NCI-H2196 treated with DMSO at 0.1 percent for 48 hours (cell line): ENCODE results near the gene SEC31A.
A peak's percentile ranks its signal among the peaks of the same experiment; 100 is the strongest.

Source experiments
- DNase-seq: peaks from one replicate; lab custom pipeline; 2025; ENCODE audit not compliant: unreplicated experiment; lab: John Stamatoyannopoulos, UW

The SEC31A gene

DNA sequence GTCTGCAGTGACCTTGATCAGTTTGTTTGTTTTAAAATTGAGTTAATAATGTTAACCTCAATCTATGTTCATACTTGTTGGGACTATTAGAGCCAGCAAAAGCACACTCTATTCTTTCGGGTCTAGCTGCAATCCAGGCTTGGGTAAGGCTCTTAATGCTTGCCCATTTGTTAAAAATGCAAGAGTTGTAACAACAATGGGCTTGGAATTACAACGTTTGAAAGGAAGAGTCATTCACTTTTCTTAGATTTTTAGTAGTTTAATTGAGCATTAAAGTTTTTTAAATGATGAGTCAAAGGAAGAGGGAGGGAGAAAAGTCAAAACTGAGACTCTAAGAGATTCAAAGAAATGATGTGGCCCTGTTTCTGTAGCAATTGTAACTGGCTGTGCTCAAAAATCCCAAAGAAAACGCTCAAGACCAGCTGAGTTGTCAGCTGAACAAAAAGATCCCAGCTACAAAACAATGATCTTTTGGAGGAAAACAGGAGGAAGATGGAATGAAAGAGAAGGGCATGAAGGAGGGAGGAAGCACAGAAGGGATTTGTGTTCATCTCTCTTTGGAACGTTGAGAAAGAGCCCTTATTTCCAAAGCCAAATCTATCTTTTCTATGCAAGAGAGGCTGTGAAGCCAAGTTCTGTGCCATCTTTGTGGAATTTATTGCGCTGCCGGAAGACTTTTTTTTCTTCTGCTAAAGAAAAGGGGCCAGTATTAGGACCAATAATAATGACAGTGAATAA, 97.9 kb downstream of the SEC31A start:
- no peak for DNase-seq

DNA sequence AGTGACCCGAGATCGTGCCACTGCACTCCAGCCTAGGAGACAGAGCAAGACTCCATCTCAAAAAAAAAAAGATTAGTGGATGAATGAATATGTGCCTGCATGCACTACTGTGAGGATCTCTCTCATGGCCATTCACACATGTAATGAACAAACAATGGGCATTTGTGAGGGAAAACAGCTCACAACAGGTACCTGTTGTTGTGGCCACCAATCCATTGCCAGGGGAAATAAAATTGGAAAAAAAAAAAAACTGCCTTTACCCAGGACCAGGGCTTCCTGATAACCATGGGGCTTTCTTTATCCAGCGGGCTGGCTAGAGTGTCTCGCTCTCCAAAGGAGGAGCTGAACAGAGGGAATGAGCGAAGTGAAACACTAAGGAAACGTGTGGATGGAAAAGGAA, 99.8 kb downstream of the SEC31A start:
- DNase-seq, result no peak

DNA sequence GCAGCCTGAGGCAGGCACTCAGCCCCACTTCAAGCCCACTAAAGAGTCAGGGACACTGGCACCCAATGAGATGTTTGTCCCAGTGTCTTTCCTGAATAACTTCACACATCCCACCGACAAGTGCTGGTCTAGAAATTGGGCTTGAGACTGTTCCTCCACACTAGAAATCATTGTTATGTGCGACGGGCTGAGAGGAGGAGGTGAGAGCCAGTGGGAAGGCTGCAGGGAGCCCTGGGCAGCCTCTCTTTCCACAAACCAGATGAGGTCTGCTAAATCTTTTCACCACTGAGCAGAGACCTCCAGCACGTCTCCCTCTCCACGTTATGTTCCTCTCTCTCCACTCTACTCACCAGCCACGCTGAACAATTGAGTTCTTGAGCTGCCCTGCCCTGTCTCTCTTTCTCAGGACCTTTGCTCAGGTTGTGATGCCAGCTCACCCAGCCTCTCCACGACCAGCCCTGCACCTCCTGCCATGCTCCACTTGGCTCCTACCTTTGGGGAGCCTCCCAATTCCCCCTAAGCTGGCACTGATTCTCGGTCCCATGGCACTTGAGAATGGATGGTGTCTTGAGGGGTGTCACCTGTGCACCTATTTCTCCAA, 100.8 kb downstream of the SEC31A start:
- no peak for DNase-seq

GRCh38 chr4:82789025-82789776, 101.8 kb downstream of the SEC31A start:
- DNase-seq, result no peak

DNA sequence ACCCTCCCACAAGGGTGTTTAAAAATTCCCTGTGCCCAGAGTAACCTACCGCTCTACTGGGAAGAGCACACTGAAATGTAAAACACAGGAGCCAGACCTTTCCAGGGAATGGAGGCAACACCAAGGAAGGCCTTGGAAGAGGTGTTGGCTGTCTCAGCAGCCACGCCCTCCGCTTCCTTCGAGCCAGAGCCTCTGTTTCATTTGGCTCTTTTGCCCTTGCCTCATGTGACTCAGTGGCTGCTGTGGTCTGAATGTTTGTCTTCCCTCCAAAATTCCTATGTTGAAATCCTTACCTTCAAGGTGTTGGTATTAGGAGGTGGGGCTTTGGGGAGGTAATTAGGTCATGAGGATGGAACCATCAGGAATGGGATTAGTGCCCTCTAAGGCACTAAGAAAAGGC, 103.6 kb downstream of the SEC31A start:
- no peak for DNase-seq

GRCh38 chr4:82786828-82787227, 104.1 kb downstream of the SEC31A start:
- no peak for DNase-seq

DNA sequence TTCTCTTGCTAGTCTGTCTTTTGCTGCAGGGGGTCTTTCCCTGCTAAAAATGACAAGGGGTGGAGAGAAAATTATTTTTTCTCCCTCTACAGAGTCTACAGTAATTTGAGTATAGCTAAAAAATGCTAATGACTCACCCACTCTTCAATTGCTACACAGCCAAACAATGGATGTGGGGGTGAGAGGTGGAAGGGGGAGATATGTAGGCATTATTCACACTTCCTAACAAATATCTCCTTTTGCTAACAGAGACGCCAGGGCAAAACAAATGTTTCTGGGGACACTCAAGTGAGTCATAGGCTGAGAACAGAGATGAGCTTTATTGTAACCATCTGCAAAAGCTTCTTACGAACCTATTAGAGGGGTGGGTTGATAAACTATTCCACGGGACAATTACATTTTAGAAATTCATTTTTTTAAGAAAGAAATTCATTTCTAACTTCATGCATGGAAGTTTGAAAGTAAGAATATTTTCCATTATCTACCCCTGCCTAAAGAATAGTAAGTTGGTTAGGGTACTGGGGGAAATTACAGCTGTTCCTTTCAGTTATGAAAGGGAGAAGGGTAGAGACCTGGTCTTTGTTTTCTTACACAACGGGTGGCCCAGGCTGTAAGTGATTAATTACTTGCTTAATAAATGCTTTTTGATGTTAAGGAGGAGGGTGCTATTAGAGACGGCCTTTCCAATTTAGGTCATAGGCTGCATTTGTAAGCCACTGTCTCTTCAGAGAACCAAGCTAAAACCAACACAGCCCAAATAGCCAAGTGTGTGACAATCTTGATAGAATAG, 105.1 kb downstream of the SEC31A start:
- no peak for DNase-seq

GRCh38 chr4:82784681-82785610, 106.0 kb downstream of the SEC31A start:
- DNase-seq, result no peak

DNA sequence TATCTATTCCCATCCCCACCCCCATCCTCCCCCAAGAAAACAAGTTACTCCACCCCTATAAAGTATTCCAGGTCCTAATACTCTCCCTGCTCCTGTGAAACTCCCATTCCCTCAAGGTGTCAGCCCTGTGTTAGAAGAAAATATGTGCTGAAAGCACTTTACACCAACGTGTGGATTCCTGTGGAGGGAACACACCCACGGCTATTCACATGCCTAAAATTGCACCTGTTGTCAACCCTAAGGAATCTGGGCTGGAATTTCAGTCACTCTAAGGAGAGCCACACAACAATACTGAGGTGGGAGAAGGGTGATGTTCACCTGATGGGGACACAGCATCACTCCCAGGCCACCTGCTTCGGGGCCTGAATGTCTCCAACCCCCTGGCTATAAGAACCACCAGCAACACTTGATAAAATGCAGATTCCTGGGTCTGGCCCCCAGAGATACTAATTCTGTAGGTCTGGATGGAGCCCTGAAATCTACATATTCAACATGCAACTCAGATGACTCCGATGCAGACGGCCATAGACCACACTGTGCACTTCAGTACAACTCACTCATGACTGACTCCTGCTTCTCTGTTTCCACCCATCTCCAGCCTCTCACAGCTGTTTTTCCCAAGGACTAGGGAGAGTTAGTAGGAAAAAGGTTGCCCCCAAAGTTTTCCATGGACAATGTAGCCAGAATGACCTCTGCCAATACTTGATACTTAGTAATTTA, 108.2 kb downstream of the SEC31A start:
- DNase-seq, result no peak

- peak; percentile 71 for DNase-seq
Measured at GRCh38 chr4:82780752-82781231, 110.2 kb downstream of the SEC31A start.

DNA sequence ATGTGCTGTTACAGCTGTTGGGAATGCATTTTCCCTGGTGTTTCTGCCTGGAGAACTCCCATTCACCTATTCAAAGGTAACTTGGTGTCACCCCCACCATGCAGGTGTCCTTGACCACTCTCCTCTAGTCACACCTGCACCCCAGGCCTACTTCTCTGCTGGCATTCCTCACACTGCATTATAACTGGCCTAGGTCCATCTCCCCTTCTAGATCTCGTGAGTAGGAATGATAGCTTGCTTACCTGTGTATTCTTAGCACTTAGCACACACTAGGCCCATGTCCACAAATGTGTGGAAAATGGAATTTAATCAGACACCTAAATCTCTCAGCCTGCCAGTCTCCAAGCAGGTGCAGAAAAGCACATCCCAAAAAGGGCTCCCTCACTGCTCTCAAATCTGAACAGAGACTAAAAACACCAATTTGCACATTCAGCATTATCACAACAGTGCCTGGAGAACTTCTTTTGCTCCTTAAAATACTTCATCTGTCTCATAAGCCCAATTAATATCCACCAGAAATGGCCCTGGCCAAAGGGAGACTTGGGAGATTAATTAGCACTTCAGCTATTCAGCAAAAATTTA, 110.7 kb downstream of the SEC31A start:
- DNase-seq, result no peak

GRCh38 chr4:82779032-82779431, 111.9 kb downstream of the SEC31A start:
- no peak for DNase-seq

DNA sequence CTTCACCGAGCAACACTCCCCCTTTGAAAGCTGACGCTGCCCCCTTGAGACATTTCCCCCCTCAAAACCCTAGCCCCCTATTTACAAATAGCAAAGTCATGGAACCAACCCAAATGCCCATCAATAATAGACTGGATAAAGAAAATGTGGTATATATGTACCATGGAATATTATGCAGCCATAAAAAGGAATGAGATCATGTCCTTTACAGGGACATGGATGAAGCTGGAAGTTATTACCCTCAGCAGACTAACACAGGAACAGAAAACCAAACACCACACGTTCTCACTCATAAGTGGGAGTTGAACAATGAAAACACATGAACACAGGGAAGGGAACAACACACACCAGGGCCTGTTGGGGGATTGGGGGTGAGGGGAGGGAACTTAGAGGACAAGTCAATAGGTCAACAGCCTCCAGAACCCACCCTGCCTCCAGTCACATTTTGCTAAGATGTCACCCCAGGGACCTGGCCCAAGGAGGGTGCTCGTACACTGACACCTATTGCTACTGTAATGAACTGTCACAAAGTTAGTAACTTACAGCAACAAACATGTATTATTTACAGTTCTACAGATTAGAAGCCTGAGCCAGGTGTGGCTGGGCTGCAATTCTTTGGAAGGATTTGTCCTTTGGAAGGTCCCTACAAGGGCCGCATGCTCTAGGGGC, 113.0 kb downstream of the SEC31A start:
- no peak for DNase-seq

GRCh38 chr4:82776925-82777542, 113.9 kb downstream of the SEC31A start:
- no peak for DNase-seq

DNA sequence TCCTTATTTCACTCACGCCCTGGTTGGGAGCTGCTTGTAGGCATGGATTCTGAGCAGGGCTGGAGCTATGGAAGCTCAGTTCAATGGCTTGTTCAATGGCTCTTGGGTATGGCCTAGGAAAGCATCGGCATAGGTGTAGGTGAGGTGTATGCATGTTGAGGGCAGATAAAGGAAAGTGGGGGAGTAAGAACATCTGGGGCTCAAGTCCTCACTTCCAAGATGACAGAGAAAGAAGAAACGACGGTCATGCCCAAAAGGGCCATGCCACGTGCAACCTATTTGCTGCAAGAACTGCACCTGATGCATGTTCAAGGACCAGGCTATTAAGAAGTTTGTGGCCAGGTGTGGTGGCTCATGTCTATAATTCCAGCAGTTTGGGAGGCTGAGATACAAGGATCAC, 115.7 kb downstream of the SEC31A start:
- no peak for DNase-seq

- DNase-seq, result no peak
Measured at GRCh38 chr4:82774711-82775171, 116.2 kb downstream of the SEC31A start.

DNA sequence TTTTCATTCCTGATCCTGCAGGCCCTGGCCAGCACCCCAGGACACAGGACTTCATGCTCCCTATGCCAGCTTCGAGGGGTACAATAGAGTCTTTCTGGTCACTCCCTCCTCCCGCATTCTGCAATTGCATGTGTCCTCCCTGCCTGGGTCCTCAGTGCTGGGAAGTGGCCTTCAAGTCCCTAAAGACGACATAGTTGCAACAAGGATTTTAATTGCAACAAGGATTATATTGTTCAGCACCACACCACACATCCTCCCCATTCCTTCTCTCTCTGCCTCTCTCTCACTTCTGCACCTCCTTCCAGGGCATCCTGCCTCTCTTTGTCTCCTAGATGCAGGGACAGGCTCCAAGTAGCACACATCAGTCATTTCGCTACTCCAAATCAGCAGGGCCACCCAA, 117.9 kb downstream of the SEC31A start:
- DNase-seq, result no peak

DNA sequence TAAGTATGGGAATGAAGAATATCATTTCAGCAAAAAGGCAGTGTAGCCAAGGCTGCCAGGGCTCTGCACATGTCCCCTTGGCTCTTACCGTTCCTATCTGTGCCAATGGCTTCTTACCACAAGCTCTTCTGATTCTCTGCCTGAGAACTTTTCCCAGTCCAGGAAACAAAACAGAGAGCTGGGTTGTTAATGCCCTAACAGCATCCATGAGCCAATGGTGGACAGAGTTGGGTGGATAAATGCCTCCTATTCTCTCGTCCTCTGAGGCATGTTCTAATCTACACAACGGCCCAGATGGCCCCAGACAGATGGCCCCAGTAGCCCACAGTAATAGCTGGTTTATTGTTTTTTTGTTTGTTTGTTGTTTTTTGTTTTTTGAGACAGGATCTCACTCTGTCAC, 120.3 kb downstream of the SEC31A start:
- DNase-seq, result no peak
